GM18526 (cell line): ENCODE data around the gene THRB.

Source experiments
- POLR2A ChIP-seq: IDR thresholded peaks from 3 replicates; pipeline ENCODE4 v1.6.1; 2011; ENCODE audit not compliant: insufficient read length; ENCODE audit errors: extremely low read depth

The THRB gene

GRCh38 chr3:24128199-24129005, 366.2 kb downstream of the THRB start:
- TF ChIP-seq POLR2A: no peak

DNA sequence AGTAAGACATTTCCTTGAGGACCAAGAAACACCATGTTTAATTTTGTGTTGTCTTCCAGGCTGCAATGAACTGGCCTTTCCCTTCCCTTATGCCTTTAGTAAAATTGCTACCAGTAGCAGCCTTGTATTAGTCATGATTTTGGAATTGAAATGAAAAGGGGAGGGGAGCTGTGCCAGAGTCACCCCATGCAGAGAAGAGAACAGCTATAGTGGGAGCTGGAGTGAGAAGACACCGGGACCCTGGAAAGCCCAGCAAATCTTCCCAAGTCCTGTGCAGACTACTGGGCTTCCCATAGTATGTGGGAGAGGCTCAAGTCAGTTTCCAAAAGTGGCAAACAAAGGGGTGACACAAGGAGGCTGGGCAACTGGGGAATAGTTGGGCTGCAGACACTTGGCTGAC, 371.1 kb downstream of the THRB start:
- TF ChIP-seq POLR2A: no peak

DNA sequence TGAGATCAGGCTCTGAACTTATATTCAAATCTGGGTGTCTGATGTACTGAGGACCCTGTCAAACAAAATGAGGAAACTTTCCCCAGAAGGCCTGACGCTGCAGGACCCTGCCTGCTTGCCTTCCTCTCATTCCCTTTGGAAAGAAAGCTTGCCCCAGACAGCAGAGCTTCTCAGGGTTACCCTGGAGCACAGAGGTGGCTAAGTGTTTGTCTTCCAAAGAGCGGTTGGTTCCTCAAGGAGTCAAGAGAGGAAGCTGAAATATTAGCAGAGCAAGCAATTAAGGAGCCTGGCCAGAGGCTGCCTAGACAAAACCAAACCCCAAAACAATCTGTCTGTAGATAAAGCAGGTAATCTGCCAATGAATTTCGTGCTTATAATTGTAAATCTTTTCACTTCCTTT, 374.2 kb downstream of the THRB start:
- TF ChIP-seq POLR2A: no peak

DNA sequence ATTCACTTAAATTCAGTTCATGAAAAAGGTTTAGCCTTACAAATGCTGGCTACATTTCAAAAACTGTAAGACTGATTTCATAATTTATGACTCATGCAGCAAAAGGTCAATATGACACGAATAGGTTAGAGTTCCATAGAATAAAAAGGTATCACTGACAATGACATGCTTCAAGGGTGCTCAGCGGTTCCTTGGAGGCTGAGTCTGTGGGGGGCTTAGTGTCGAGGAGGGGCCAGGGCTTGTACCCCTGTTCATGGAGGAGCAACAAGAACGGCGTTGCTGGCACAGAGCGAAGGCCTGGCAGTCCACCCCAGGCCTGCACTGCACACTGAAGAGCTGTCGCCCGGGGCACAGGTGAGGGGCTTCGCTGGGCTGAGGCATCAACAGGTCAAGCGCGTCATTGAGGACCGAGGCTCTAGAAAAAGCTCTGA, 375.3 kb downstream of the THRB start:
- no peak for TF ChIP-seq POLR2A

DNA sequence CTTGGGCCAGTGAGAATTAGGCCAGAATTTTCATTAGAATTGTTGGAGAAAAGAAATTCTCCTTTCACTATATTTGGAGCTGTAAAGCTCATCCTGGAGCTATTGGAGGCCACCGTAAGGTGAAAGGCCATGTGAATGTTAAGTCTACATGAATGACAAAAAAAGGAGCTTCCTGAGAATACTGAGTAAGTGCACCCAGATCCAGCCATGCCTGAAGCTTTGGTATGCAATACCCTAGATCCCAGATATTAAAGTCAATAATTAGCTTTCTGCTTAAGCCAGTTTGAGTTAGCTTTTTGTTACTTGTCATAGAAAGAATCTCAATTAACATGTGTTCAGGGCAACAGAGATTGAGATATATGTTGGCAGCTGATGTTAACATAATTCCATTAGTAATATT, 377.1 kb downstream of the THRB start:
- no peak for TF ChIP-seq POLR2A

GRCh38 chr3:24111711-24112110, 382.9 kb downstream of the THRB start:
- no peak for TF ChIP-seq POLR2A

GRCh38 chr3:24110051-24110450, 384.6 kb downstream of the THRB start:
- TF ChIP-seq POLR2A: no peak

GRCh38 chr3:24101676-24102168, 392.9 kb downstream of the THRB start:
- TF ChIP-seq POLR2A: no peak

- TF ChIP-seq POLR2A: no peak
Measured at GRCh38 chr3:24100696-24101402, 393.8 kb downstream of the THRB start.

DNA sequence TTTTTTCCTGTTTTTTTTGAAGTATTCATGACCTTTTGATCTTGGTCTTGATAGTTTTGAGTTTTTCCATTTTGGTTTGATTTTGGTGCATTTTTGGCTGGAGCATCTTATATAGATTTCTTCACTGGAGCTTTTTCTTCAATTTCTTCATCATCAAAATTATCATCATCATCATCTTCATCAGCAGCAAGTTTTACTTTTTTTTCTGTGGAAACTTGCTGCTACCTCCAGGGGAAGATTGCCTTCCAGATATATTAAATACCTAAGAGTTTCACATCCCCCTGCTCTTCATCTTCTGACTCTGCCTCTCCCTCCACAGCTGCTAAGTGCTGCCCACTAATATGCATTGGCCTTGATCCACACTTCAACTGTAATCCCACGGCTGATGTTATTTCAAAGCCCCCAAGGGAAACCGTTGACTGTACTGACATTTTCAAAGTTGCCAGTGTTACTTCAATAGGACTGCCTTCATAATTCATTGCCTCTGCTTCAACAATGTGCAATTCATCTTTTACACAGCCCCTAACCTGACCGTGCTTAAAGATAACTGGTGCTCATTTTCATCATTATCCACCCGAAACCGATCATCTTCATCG, 397.9 kb downstream of the THRB start:
- no peak for TF ChIP-seq POLR2A

DNA sequence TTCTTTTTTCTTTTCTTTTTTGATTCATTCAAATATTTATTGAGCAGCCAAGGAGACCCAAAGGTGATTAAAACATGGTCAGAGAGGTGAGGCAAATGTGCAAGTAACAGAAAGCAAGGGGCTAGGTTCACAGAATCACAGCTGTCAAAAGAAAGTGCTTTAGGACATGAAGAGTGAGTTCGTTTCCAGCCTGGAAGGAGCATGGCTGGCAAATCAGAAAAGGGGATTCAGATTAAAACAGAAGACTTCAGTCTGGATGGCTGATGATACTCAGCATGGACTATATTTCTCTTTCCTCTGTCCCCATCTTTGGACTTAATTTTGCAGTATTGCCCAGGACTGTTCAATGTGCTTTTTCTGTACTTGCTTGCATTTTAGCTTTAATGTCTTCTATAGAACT, 398.4 kb downstream of the THRB start:
- no peak for TF ChIP-seq POLR2A

DNA sequence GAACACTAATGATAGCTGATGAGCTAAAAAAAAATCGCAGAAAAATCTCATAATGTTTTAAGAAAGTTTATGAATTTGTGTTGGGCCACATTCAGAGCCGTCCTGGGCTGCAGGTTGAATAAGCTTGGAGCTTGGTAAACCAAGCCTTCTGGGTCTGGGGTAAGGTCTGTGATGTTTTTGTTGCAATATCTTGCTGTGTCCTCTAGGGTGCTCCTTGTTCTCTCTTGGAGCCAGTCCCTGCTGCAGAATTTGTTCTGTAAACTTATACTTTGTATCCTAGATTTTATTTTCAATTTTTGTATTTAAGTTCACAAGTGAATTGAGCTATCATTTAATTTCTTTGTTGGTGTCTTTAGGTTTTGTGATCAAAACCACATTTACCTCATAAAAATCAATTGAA, 405.9 kb downstream of the THRB start:
- TF ChIP-seq POLR2A: no peak

DNA sequence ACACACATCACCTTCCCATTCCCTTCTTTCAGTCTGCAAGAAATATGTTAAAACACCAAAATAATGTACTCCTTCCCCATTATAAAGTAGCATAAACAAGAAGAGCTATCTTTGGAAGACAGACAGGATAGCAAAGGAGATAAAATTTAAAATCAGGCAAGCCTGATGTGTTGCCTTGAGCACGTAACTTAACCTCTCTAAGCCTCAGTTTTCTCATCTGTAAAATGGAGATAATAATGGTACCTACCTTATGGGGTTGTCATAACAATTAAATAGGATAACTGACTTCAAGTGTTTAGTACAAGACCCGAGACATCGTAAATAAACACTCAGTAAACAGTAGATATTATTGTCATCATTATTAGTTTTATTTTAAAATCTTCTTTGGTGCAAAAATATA, 407.2 kb downstream of the THRB start:
- no peak for TF ChIP-seq POLR2A

DNA sequence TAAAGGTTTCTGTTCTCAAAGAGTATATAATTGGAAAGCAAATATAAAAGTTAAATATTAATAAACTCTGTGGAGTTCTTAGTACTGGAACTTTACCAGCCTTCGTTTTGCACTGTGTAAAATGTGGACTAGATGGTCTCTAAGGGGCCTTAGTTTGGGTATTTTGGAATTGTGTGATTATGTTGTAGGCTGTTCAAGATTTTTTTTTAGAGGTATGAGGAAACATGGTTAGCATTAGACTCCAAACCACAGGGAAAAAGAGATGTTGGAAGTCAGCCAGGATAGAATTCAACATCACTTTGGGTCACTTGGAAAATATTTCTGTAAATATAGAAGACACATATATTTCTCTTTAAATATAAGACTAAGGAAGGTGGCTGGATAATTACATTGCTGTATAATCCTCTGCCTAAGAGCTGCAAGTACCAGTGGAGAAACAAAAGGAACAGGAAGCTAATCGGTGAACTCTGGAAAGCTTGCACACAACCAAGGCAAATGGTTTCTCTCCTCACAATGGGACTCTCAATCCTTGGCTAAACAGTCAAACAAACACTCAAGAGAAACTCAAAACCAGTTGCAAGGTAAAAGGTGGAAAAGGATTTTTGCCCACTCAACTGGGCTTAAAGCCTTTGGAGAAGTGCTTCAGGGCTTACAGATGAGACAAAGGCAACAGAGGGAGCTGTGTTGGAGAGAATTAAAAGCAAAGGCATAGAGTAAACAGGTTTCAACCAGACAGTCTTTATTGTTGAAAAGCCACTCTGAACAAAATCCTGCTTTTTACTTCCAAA, 407.8 kb downstream of the THRB start:
- no peak for TF ChIP-seq POLR2A

GRCh38 chr3:24086206-24086605, 408.4 kb downstream of the THRB start:
- no peak for TF ChIP-seq POLR2A
